GM13977 (cell line): ENCODE results near the gene UFM1.
A peak's percentile ranks its signal among the peaks of the same experiment; 100 is the strongest.
"Not testable (repeated sequence)": the region's sequence is repeated elsewhere in the genome, so short reads cannot be mapped to it uniquely, and the experiment has no call there.

Experiments
- DNase-seq: peaks from one replicate; pipeline ENCODE4 v3.0.0; 2012; ENCODE audit warnings: low spot score
- CTCF ChIP-seq: IDR thresholded peaks from 2 replicates; pipeline ENCODE4 v1.5.1; 2012; ENCODE audit warnings: mild to moderate bottlenecking, control low read depth; ENCODE audit not compliant: insufficient read depth; ENCODE audit errors: extremely low read depth, missing control alignments
- in situ Hi-C: fragments of 300-500 bp; cut with MboI; formaldehyde crosslinking; loops from one replicate; pipeline ENCODE4 v1.12.0; 2022; ENCODE audit warnings: low sequenced_read_pairs, low pct_unique_long_range_greater_than_20kb, mixed read lengths, inconsistent platforms; ENCODE audit not compliant: unreplicated experiment

UFM1 gene

GRCh38 chr13:38363219-38363618, 13.6 kb downstream of the UFM1 start:
- in situ Hi-C loops = no loop called here
- DNase-seq = no peak
- TF ChIP-seq CTCF = no peak

- DNase-seq, in situ Hi-C loops: not testable (repeated sequence)
Observed at GRCh38 chr13:38363746-38364145, 14.1 kb downstream of the UFM1 start.

- TF ChIP-seq CTCF = no peak
- in situ Hi-C loops = no loop called here
- DNase-seq = no peak
Observed at GRCh38 chr13:38365661-38366060, 16.0 kb downstream of the UFM1 start.

- peak; percentile 13 for DNase-seq
- no peak for TF ChIP-seq CTCF
- in situ Hi-C loops = no loop called here
Observed at GRCh38 chr13:38366954-38367645, 17.4 kb downstream of the UFM1 start.

GRCh38 chr13:38369058-38369457, 19.4 kb downstream of the UFM1 start:
- no peak for TF ChIP-seq CTCF
- in situ Hi-C loops = no loop called here
- no peak for DNase-seq

- in situ Hi-C loops, DNase-seq: not testable (repeated sequence)
Observed at GRCh38 chr13:38370096-38370495, 20.4 kb downstream of the UFM1 start.

GRCh38 chr13:38372820-38373383, 23.3 kb downstream of the UFM1 start:
- in situ Hi-C loops = no loop called here
- no peak for DNase-seq
- no peak for TF ChIP-seq CTCF

GRCh38 chr13:38376546-38376945, 26.9 kb downstream of the UFM1 start:
- no peak for TF ChIP-seq CTCF
- in situ Hi-C loops = no loop called here
- DNase-seq = no peak
